ENCODE measurements around the gene PLTP.

- TF ChIP-seq CTCF (IDR thresholded peaks at IDR 0.05 in 4 of 5, conservative IDR thresholded peaks at IDR 0.05 in 1 of 5) (no peak), POLR2A (IDR thresholded peaks at IDR 0.05) (no peak)
Observed at GRCh38 chr20:45919542-45920399, 7.8 kb upstream of the PLTP start.

Data from gastrocnemius medialis (tissue), 4 donors.